Measurements from ENCODE around the gene ALKBH3.

The ALKBH3 gene

DNA sequence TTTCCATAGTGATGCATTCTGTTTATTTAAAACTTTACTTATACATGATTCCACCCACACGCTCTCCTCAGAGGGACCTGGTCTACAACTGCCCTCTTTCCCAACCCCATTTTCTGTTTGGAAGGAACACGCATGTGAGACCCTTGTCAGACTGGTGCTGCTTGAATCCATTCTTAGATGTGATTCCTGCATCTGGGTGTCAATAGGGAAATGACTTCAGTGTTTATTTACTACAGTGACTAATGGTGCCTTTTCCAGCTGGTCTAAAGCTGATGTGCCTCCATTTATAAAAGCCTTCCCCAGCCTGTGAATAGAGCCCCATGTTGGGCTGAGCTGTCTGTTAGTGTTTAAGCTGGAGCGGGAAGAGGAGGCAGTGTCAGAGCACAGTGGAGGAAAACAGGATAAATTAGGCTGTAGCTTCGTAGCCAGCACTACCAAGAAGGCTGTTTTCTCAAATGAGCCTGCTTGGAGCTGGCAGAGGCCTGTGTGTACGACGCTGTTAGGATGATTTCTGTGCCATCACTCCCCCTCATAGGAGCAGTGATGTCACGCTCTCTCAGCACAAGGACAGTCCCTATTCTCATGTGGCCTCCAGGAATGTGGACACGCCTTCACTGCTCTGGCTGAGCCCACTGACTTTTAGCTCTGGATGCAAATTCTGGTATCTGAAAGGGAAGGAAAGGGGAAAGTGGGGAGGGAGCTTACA, 42.9 kb downstream of the ALKBH3 start:
- peak; percentile 61 for DNase-seq

DNA sequence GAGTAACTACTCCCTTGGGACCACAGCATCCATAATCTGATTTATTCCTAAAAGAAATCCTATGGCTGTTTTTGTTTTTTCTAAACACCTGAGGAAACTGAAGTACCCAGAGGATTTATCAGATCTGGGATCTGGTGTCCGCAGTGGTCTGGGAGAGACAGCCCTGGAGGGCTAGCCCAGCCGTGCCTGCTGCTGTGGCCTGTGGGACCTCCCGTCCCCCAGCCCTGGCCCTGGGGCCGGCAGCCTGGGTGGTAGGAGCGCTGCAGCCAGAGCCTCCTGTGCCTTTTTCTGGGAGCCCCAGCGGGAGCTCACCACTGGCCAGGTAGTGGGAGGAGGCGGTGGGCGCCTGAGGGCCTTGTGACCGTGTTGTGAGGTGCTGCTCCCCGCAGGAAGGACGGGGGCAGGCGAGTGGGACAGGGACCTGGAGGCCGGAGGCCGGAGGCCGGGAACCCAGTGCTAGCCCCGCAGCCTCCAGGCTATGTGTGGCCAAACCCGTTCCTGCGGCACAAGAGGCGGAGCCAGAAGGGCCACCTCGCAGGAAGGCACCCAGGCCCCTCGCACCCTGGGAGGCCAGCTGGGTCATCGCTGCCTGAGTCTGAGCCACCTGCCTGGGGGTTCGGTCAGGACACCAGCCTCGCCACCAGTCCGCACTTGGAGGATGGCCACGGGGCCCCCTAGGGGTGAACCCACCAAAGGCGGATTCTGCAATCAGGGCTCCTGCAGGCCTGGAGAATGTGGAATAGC, 43.7 kb downstream of the ALKBH3 start:
- DNase-seq = no peak

DNA sequence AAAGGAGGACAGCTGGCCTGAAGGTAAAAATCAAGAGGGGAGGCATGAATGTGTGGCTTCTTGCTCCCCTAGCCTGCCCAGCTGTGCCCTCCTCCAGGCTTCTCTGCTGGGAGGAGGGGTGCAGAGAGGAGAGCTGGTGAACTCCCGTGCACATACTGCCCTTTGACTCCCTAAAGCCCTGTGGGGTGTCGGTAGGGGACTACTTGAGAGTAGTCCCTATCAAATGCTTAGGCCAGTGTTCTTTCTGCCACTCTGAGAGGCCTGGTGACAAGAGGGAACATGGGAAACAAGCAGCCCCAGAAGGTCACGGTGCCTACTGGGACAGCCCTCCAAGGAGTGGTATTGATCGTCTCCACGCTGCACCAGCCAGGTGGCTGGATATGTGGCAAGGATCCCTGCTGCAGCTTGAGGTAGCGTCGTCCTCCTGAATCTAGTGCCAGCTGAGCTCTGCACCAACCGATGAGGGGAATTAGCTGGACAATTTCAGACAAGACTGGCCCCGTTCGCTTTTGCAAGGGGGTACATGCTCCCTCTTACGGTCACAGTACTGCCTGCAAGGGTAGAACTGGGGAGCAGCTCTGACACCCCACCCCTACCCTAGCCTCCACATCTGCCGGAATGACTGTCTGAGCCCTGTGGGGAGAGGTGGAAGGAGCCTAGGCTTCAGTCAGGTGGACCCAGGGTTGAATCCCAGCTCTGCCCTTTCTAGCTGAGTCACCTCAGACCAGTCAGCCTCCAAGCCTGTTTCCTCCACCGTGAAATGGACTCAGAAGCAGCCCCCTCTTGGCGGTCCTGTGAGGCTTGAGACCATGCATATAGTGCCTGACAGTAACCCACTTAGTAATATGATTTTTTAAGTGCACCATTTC, 44.7 kb downstream of the ALKBH3 start:
- DNase-seq = no peak

DNA sequence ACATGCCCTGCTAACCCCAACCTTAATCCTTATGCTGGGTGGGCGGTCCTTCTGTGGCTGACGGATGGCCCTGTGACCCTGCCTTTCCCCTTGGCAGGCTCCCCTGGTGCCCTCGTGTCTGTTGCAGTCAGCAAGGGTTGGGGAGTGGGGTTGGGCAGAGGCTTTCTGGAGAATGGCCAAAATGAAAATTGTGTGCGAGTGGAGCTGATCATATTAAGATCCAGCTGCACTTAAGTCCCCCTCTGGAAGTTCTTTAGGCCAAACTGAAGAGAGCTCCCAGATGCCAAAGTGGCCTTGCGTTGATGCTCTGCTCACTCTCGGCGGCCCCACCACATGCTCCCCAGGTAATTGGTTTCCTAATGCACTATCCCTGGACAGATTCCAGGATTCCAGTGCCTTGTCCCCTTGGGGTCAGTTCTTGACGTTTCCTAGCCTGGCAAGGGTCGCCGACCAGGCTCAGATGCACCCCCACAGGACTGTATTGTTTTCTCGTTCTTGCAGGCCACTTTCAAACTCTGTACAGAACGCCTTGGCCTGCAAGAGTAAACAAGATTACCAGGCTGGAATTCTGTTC, 45.4 kb downstream of the ALKBH3 start:
- peak; percentile 66 for DNase-seq

DNA sequence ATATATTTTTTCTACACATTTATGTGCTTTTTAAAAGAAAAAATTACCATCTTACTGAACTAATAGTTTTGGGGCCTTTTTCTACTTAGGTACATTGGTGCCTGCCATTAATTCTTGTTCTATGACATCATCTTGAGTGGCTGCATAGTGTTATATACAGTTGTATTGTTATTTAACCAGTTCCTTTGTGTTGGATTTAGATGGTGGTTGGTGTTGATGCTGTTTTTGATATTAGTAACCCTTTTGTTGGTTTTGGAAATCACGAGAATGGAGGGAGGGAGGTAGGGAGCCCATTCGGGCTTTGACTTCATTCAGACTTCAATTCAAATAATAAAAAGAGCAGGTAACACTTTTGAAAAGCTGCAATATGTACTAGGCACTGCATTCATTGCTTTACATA, 46.4 kb downstream of the ALKBH3 start:
- no peak for DNase-seq

DNA sequence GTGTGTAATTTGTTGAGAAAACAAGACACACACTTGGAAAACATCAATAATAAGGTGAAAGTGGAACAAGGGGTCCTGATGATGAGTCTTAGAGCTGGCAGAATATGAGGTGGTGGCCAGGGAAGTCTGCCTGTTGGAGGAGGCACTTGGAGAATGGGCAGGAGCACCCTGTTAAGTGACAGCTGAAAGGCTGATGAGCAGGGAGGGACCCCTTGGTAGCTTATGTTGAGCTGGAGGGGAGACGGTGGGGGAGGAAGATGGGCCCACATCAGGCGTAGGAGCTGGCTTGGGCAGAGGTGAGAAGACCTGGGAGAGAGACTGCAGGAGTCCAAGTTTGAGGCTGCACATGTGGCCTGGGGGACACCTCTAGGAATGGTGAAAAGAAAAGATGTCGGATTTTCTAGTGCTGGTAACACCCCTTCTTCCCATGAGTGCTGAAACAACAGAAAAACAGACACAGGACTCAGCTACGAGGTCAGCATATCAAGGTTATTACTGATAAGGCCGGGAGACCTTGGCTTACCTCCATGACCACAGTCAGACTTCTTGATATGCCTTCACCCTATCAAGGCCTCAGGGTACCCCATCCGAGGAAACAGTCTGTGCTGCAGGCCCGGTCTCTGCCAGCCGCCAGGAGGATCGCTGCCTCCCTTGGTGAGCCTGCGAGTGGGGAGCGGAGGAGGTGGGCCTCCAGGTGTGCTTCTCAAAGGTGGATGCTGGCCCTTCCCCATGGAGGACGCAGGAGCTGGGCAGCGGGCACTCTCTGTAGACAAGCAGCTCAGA, 47.5 kb downstream of the ALKBH3 start:
- DNase-seq = no peak

DNA sequence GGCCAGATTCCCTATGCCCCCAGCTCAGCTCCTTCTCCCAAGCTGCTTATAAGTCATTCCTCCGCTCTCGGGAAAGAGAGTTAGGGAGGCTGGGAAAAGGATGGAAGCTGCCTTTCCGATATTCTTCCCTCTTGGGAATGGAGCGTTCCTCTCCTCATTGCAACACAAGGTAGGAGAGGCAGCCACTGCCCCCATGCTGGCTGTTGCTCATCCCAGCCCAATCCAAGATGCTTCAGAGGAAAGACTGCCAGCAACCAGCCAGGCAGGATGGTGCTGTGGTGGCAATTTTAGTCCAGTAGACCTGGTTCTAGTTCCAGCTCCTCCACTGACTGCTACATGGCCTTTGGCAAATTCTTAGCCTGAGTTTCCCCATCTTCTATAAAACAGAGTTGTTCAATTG, 48.1 kb downstream of the ALKBH3 start:
- DNase-seq = no peak

DNA sequence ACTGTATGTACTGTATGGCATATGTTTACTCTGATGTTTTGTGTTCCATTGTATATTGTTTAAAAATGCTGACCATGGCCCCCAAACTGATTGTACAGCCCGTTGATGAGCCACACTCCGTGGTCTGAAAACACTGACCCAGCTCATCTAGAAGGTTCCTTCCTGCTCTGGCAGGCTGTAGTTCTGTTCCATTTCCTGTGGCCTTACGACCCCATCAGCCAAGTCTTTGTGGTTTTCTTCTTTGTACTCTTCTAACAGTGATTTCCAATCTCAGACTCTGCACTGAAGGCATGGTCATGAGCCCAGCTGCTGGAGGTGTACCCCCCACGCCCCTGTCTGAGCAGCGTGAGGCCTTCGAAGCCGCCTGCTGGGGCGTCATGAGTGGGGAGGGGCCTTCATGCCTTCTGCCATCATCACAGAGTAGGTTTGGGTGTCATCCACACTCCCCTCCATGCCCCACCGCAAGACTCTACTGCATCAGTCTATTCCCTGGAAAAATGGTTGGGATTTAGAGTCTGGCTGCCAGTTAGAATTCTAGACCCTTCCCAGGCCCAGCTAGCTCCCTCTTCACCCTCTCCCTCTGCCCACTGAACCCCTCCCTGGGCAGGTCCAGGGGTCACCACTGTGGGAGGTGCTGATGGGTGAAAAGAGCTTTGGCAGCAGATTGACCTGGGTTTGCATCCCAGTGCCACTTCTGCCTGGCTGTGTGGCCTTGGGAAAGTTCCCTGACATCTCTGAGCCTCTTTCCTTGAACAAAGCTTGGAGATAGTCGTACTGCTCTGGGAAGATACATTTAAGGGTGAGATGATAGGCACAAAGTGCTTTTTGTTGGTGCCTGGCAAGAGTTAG, 50.5 kb downstream of the ALKBH3 start:
- no peak for DNase-seq

DNA sequence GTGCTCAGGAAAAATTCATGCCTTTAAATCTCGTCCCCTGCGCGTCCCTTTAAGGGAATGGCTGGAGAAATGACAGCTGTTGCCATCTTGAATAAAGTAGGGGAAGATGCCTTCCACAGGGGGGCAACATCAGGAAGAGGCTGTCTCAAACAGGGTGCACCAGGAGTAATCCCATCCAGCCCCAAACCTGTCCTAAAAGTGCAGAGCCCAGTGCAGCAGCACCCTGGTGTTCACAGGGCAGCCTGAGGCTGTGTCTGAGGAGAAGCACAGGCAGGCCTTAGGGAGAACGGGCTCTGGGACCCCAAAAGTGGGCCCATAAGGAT, 51.0 kb downstream of the ALKBH3 start:
- DNase-seq = peak; percentile 19

DNA sequence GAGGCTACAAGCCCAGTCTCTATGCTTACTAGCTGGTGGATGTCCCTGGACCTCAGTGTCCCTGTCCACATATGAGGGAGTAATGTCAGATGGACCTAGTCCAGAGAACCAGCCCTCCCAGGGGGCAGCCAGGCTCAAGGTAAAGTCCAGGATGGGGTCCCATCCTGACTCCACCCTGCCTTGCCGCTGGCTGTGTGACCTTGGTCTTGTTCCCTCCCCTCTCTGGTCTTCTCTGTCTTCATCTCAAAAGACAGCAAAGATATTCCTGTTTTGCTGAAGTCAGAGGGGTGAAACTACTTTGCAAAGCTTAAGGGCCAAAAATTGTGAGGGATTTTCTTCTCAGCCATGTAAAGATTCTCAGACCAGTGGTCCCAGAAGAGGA, 52.6 kb downstream of the ALKBH3 start:
- DNase-seq = no peak

DNA sequence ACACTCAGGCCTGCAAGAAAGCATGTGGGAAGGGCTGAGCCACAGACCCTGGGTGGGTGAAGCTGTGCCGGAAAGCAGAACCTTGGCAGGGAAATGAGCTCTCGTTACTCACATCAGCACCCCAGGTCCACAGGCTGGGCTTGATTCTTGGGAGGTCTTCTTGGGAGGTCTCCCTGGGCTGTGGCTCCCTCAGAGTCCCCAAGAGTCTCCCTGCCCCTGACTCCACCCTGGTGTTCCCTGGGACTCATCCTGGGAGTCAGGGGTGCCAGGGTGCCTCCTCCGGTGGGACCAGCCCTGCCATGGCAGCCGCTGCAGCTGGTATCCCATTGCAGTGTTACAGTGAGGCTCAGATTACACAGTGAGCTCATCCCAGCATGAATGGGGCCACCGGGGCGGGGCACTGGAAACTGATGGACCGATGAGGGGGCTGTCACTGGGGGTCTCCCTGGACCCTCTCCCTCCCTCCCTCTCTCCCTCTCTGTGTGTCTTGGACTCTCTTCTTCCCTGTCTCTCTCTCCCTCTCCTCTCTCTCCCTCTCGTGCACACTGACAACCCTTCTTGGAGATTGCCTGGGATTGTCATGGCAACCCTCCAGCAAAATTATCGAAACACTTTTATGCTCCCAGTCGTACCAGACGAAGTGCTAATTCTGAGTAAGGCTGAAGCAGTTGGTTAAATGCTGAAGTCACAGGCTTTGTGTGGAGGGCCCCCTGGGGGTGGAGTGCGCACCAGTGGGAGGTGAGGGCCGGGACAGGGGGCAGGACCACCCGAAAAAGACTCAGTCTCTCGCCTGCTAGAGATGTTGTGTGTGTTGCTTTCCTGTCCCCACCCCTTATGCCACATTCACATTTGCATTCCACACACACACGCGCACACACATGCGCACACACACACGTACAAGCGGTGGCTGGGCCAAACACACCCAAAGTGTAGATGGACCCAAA, 53.2 kb downstream of the ALKBH3 start:
- no peak for DNase-seq

DNA sequence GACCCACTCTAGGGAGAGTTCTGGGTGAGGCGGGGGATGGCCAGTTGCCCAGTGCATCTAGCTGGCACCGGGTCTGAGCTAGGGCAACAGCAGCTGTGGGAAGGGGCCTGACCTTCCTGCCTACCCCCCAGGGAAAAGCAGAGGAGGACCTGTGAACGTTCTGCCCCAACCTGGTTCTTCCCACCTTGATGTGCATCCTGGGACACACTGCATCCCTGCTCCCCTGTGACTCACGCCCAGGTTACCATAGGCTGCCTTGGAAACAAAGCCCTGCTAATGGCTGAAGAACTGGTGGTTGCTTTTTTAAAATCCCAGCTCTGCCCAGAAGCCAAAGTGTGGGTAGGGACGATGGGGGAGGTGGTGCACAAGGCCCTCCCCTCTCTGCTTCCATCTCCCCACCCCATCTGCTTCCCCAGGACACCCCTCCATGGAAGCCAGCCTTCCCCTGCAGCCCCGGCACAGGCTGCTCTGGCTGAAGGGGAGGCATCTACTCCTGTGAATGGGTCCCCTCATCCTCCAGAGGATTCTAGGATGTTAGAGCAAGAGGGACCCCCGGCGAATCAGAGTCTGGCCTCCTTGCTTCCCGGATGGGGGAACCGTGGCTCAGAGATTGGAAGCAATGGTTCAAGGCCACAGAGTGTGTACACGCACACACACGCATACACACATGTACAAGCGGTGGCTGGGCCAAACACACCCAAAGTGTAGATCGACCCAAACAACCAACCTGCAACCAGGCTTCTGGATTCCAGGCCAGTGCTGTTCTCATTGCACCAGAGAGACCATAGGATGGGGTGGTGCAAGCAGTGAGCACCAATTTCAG, 54.2 kb downstream of the ALKBH3 start:
- no peak for DNase-seq

DNA sequence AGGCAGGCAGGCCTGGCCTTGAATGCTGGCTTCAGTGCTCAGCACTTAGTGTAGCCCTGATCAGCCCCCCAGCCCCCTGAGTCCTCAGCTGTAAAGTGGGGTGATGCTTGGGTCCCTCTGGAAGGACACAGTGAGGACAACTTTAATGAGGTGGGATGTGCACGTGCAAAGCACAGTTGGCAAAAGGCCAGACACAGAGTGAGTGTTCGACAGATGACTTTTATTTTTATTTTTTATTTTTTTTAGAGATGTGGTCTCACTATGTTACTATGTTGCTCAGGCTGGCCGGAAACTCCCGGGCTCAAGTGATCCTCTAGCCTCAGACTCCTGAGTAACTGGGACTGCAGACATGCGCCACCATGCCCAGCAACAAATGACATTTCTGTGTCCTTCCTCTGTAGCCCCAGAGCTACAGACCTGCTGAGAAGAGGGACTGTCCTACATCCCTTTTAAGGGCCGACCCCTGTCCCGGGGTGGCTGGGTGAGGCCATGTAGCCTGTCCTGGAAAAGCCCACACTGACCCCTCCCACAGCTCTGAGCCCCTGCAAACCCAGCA, 54.9 kb downstream of the ALKBH3 start:
- no peak for DNase-seq

DNA sequence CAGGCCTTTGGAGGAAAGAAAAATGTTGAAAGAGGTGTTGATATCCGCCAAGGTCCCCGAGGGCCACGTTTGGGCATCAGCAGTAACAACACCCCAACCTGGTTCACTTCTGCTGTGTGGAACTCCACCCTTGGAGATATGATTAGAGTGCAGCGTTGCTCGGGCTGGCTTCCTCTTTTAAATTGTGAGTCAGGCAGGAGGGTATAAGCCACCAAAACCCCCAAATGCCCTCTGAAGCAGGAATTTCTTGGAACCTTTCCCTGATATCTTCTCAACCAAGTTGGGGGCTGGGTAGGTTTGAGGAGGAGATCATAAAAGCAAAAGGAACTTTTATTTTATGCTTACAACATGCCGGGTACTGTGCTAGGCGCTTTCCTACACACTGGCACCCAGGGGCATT, 55.4 kb downstream of the ALKBH3 start:
- DNase-seq = no peak

DNA sequence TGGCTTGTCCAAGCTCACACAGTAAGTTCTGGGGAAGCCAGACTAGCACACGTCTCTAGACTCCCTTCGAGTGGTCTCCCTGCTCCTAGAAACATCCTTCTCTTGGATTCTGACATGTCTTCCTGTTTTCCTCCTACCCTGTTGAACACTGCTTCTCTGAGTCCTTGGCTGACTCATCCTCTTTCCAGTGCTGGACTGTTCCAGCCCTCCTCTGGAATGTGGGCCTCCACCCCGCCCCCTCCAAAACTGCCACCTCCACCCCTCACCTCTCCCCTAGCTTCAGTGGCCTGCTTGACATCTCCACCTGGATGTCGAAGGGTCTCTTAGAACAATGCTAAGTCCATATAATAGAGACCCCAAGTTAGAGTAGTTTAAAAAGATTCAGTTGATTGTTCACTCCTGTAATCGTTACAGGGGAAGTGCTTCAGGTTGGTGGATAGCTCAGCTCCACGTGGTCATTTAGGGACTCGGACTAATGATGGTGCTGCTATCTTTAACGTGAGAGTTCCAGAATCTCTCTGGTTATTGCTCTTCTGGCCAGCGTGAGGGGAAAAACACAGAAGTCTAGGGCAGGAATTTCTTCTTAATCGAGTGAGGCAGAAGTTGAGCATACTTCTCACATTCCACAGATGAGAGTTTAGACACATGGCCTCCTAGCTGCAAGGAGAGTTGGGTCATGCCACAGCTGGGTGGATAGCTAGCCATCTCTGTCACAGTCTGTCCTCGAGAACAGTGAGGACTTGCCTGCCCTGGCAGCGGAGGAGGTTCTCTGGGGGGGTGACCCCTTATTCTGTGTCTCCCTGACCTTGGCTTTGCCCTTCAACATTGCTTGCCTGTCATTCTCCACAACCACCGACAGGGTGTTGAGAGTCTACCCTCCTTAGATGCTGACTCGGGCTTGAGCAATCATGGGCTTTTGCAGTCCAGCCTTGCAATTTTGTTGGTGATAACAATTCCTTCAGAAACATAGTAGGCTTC, 57.1 kb downstream of the ALKBH3 start:
- no peak for DNase-seq

DNA sequence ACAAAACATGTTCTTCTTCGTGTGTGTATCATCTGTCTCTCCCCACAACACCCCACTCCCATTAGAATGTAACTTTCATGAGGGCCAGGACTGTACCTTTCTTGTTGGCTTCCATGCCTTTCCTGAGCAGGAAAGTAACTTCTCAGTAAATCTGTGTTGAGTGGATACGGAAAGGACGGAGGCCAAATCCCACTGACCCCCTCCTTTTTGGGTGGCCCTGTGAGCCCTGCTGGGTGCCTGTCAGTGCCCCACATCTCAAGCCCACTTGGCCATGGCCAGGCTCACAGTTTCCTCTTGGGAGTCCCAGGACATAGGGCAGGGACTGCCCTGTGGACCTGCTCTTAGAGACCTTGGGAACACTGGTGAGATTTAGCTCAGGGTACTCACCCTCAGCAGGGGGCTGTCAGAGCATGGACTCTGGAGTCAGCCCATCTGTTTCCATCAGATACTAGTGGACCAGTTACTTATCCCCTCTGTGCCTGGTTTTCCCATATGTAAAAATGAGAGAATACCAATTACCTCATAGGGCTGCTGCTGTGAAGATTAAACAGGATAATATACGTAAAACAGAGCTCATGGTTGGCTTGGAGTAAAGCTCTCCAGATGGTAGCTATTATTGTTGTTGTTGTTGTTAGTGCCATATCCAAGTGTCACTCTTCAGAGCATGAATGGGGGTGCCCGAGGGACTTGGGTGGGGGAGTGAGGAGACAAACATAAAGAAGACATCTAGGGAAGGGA, 60.8 kb downstream of the ALKBH3 start:
- peak; percentile 82 for DNase-seq

DNA sequence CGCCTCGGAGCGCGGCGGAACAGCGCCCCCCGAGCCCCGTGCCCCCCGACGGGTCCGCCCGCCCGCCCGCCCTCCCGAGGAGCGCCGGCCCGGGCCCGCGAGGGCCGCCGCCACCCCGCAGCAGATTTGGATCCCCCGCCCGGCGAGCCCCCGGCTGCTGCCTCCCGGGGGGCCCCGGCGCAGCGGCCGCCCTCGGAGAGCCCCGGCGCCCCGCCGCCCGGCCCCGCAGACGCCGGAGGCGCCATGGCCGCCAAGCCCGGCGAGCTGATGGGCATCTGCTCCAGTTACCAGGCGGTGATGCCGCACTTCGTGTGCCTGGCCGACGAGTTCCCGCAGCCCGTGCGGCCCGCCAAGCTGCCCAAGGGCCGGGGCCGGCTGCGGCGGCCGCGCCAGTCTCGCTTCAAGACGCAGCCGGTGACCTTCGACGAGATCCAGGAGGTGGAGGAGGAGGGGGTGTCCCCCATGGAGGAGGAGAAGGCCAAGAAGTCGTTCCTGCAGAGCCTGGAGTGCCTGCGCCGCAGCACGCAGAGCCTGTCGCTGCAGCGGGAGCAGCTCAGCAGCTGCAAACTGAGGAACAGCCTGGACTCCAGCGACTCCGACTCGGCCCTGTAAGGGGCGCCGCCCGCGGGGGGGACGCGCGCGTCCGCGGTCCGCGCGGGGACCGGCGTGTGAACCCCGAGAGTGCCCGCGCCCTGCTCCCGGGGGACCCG, 62.2 kb downstream of the ALKBH3 start:
- peak; percentile 38 for DNase-seq

All from NCI-H82 (cell line).